ENCODE results near the gene TMEM272. TPM values are rescaled to one million over a fixed set of nuclear protein-coding genes. Genes with fewer than 3 reads are reported as not detected.

The TMEM272 gene, protein sequence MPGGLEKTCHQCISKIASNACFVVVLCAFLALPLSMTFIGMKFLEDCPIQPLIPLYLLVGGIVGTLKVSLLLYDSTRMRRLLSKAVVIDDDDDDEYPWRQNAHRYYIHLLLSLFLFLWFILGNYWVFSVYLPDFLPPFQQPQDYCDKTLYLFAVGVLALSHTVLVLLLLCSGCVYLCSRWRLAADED
- total RNA-seq: under 1 TPM; 0.36 to 0.60 TPM

DNA sequence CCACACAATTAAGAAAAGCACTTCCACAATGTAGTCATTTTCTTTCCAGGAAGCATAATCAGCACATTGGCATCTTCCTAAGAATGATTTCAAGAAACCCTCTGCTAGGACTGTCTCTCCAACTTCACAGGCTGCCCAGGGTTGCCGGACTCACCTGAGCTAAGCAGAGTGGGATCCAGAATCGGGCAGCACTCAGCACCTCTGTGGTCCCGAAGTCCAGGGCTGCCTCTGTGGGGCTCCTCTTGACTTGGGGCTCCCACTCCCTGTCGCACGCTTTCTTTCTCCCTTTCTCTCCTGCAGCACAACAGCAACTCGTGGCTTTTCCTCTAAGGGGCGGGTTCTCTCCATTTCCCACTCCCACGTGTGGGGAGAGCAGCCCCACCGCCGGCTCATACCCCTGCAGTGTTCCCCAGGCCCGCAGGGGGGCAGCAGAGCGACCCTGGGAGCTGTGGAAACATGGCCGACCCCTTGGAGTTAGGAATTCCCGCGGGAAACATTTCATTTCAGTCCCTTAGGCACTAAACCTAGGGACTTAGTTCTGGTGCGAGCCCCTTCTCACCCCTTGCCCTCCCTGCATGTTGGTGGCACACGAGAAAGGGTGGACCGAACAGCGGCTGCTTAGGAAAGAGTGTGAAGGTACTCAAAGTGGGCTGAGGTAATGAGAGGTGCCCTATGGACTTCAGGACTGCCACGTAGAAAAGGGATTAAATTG, at the start of gene TMEM272:
Gene TMEM272, minus strand, starts transcription at position 316 of the 712 bp plus-strand sequence. CDS start 6,647 bp downstream, outside the sequence.
- ATAC-seq (peak; percentile 56 to 61), DNase-seq (ENCODE audit: low spot score in 2 of 2) (peak in 1 of 2 donors; percentile 72)
- Mint-ChIP-seq H3K9me3 (no peaks in the 10 kb centered on the region), H3K27ac (peak within 1 kb of the TSS in 1 of 2 donors; percentile 3), H3K36me3 (peaks cover 0 to 7% of the 10 kb centered on the region in 2 donors)

DNA sequence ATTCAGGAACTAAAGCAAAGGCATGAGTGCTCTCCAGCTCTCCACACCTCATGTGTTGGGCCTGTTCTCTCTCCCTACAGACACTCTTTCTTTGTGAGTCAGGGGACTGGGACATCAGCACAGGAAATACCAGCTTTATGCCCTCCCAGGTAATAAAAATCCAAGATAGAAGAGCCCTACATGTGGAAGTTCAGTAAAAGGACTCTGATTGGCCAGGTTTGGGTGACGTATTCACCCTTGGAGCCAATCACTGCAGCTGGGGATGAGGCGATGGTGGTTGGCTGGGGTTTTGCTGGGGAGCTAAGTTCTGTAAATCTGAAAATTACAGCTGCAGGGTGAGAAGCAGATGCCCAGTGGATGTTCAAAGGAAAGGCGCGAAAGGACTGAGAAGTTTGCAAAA, 49.3 kb upstream of the TMEM272 start:
- Mint-ChIP-seq H3K36me3 (no peaks in the 10 kb centered on the region), H3K27ac (no peak overlapping the region), H3K9me3 (no peaks in the 10 kb centered on the region)
- ATAC-seq (no peak), DNase-seq (ENCODE audit: low spot score in 2 of 2) (no peak)

DNA sequence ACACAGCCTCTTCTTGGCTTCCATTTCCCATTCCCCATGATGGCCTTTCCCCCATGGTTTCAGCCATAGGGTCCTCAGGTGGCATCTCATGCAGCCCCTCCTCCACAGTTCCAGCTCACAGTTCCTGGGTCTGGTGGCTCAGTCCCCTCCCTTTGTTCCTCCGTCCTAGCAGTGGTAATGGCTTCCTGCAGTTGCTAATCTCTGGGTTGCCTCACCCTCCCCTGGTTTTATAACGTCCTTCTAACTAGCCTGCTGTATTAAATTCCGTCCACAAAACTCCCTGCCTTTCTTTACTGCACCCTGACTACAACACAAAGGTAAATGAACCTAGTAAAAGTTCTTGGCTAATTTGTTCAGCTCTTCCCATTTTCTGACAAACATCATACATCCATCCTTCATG, 47.7 kb upstream of the TMEM272 start:
- no peak overlapping the region for H3K27ac Mint-ChIP-seq
- DNase-seq (ENCODE audit: low spot score in 2 of 2) (no peak), ATAC-seq (no peak)
- H3K36me3 Mint-ChIP-seq: no peaks in the 10 kb centered on the region
- H3K9me3 Mint-ChIP-seq: no peaks in the 10 kb centered on the region

DNA sequence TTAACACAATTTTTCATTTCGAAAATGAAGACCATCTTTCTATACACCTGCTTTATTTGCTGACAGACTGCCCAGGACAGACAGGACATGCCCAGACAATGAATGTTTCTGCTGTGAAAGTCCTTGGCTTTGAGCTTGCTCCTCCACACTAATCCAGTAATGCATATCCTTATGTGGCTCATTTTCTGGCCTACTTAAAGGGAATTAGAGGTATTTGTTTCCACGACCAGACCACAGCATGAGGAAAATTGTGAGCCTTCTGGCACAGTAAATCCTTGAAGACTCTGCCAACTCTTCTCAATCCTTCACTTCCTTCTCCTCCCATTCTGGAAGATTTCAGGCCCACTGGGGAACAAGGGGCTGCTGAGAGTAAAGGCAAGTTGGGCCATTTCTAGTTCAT, 42.5 kb upstream of the TMEM272 start:
- DNase-seq (ENCODE audit: low spot score in 2 of 2) (no peak), ATAC-seq (no peak)
- peaks cover 0 to 5% of the 10 kb centered on the region in 2 donors for H3K36me3 Mint-ChIP-seq
- no peak overlapping the region for H3K27ac Mint-ChIP-seq
- no peaks in the 10 kb centered on the region for H3K9me3 Mint-ChIP-seq

DNA sequence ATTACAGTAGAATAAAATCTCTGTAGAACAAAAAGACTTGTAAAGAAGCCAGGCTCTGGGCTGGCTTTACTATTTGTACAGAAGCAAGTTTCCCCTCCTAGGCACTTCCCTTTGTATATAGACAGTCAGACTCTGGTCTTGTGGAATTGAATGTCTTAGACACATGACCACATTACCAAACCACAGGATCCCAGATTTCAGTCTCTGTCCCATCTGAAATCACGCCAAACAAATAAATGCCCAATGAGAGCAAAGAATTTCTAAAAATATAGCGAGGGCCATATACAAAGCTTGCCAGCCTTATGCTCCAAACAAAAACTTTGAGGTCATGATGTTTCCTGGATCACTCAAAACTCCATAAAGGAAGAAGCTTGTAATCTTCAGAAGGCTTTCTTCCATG, 40.7 kb upstream of the TMEM272 start:
- no peak for ATAC-seq

DNA sequence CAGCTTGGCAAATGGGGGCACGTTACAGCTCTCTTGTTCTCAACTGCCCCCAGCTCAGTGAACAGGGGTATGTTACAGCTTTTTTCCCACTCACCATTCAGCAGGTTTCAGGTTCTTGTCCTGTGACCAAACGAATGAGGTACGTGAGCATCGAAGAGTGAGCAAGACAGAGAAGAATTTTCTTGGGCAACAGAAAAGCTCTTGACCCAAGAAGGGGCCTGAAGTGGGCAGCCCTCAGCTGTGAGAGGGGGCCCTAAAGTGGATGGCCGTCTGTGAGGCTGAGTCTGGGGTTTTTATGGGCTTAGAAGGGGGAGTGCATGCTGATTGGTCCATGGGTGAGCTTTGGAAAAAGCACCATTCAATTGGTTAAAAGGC, 38.2 kb upstream of the TMEM272 start:
- DNase-seq (ENCODE audit: low spot score in 2 of 2) (no peak), ATAC-seq (no peak)
- peaks cover 5 to 10% of the 10 kb centered on the region in 2 donors for H3K36me3 Mint-ChIP-seq
- peaks cover 0 to 11% of the 10 kb centered on the region in 2 donors for H3K9me3 Mint-ChIP-seq
- H3K27ac Mint-ChIP-seq: no peak overlapping the region

More for the DNA sequence above, 40.7 kb upstream of the TMEM272 start:
- no peak for DNase-seq (ENCODE audit: low spot score in 2 of 2)
- Mint-ChIP-seq H3K36me3 (peaks cover 5 to 9% of the 10 kb centered on the region in 2 donors), H3K9me3 (peaks cover 0 to 11% of the 10 kb centered on the region in 2 donors), H3K27ac (no peak overlapping the region)

DNA sequence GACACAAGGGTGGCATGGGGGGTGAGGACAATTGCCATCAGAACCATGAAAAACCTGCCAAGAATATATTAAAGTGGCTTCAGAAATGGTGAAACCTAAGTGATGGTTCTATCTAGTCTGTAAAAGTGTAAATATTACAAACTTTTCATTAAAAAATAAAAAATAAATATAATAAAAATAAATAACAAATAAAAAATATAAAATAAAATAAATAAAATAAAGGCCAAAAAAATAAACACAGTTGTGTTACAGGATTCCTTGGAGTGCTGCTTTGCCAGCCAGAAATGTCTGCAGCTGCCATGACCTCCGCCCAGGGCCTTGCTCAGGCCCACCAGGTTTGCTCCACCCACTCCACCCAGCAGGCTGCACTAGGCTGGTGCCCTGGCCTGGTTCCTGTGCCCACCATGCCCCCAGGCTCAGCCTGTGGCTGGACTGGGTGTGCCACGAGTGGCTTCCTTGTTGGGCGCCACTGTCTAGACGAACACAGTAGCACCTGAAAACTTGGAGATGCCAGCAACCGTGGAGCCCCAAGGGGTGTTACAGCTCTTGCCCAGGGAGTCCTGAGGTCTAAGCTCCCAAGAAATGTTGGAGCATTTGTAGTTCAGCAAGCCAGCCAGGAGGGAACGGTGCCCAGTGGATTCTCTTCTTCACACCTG, 37.7 kb upstream of the TMEM272 start:
- DNase-seq (ENCODE audit: low spot score in 2 of 2) (no peak), ATAC-seq (no peak)
- Mint-ChIP-seq H3K36me3 (peaks cover 5 to 10% of the 10 kb centered on the region in 2 donors), H3K9me3 (peaks cover 0 to 11% of the 10 kb centered on the region in 2 donors), H3K27ac (no peak overlapping the region)

DNA sequence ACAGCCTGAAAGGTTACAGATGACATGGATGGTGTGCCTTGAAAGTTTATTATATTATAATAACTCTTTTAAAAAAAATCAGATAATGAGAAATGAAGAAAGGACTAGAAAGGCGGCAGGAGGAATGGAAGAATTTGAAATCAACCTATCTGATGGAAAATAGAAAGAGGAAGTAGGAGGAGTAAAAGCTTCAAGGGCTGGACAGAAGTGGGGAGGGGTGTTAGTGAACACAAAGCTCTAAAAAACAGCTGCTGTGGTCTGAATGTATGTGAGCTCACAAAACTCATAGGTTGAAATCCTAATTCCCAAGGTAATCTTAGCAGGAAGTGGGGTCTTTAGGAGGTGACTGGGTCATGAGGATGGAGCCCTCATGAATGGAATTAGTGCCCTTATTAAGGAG, 36.3 kb upstream of the TMEM272 start:
- Mint-ChIP-seq H3K9me3 (peaks cover 0 to 11% of the 10 kb centered on the region in 2 donors), H3K36me3 (peaks cover 5 to 10% of the 10 kb centered on the region in 2 donors), H3K27ac (no peak overlapping the region)
- DNase-seq (ENCODE audit: low spot score in 2 of 2) (no peak), ATAC-seq (no peak)

DNA sequence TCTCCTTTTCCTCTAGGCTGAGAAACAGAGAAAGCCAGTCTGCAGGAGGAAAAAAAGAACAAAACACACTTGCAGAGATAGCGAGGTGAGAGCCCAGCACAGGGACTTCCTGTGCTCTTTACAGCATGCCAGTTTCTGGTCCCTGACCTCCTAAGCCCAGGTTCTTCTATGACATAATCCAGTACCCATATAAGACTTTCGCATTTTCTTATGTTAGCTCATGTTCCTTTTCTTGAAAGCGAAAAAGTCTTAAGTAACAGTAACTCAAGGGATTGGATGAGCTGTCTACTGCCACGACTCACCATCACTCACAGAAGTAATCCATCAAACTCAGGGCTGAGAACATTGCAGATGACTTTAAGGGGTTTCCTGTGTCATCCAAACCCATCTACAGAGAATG, 34.2 kb upstream of the TMEM272 start:
- Mint-ChIP-seq H3K9me3 (peaks cover 0 to 11% of the 10 kb centered on the region in 2 donors), H3K27ac (peak overlapping the region in 1 of 2 donors; percentile 18), H3K36me3 (peaks cover 5 to 10% of the 10 kb centered on the region in 2 donors)
- peak in 1 of 2 donors; percentile 94 for ATAC-seq
- DNase-seq (ENCODE audit: low spot score in 2 of 2): no peak

DNA sequence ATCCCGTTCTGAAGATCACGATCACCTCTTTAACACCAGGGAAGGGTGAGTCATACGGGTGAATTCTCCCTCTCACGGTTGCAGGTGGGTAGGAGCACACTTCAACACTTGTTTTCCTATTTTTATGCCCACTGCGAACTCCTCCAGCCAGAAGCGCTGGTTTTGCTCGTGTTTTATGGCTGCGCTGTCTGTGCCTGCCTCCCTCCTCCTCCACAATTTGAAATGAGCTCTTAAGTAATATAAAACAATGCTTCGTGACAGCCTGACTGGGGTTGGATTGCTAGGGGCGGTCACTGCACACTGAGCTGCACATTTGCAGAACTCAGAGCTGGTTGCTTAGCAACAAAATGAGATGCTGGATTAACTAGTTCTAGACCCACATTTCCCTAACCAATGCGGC, 29.7 kb upstream of the TMEM272 start:
- Mint-ChIP-seq H3K36me3 (no peaks in the 10 kb centered on the region), H3K27ac (no peak overlapping the region)
- no peak for ATAC-seq

DNA sequence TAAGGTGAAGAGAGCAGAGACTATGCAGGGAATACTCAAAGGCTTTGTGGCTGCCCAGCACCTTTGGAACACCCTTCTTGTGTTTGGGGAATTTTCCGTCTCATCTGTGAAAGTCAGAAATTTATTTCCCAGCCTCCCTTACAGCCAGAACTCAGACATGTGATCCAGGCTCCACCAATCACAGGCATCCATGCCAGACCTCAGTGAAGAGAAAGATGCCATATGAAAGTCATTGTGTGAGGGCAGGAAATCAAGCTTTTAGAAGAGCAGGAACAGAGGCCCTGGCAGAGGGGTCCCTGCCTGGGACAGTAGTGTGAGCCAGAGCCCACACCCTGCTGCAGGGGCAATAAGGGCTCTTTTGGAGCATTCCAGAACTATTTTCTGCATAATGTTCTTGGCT, 28.9 kb upstream of the TMEM272 start:
- Mint-ChIP-seq H3K27ac (no peak overlapping the region), H3K36me3 (no peaks in the 10 kb centered on the region), H3K9me3 (no peaks in the 10 kb centered on the region)
- DNase-seq (ENCODE audit: low spot score in 2 of 2): no peak
- ATAC-seq: no peak

More for the DNA sequence above, 29.7 kb upstream of the TMEM272 start:
- DNase-seq (ENCODE audit: low spot score in 2 of 2): no peak
- H3K9me3 Mint-ChIP-seq: no peaks in the 10 kb centered on the region

DNA sequence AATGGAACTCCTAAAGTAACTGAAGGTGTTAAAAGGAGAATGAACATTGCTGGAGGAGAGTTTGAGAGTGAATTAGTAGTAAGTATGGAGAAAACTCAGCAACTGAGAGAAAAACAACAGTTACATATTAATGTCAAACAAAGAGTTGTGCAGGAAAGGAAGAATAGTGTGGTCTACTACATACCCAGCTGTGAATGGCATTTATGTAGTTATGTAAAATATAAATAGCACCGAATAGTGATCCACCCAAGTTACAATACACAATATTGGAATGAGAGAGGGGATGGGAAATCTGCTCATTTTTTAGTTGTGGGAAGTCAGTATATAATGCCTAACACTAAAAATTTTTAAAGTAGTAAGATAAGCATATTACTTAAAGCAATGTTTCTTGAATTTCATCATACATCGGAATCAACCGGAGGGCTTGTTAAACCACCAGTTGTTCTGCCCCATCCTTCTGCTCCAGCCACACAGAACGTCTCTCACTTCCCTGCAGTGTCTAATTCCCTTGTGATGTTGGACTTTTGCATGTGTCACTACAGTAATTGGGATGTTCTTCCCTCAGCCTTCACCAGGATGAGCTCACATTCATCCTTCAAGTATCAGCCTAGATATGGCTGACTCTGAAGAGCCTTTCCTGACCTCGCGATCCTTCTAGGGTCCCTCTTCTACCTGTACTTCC, 28.3 kb upstream of the TMEM272 start:
- no peaks in the 10 kb centered on the region for H3K9me3 Mint-ChIP-seq
- no peak for DNase-seq (ENCODE audit: low spot score in 2 of 2)
- ATAC-seq: no peak
- H3K36me3 Mint-ChIP-seq: no peaks in the 10 kb centered on the region
- no peak overlapping the region for H3K27ac Mint-ChIP-seq

DNA sequence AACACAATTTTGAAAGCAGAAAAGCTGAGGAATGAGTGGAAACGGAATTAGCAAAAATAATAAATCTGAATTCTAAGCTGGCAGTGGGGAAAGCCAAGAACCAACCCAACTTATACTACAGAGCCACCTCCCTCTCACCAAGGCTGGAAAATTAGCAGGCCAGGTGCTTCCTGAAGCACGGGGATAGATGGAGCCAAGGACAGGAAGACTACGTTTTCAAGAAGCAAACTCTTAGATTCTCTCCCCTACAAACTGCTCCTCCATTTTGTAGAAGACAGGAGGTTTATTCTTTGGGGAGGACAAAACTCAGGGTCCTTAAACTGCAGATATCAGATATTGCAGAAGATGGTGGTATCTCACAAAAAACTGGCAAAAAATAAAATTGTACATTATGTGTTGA, 25.6 kb upstream of the TMEM272 start:
- Mint-ChIP-seq H3K27ac (no peak overlapping the region), H3K36me3 (no peaks in the 10 kb centered on the region), H3K9me3 (no peaks in the 10 kb centered on the region)
- no peak for ATAC-seq
- DNase-seq (ENCODE audit: low spot score in 2 of 2): no peak

DNA sequence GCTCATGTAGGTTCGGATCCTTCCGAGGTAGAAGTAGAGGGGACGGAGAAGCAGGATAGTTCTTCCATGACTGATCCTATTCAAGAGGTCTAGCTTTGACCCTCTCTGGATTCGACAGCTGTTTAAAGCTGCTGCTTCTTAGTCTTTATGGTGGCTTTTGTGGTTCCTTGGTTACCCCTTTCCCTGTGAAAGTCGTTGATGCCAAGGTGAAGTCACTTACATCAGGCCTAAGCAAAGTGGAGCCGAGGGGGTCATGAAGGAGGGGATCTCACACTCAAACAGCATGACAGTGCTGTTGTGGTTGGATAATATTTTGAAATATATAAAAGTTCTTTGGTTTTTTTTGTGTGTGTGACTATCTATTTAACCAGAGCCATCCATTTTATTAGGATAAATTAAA, 24.9 kb upstream of the TMEM272 start:
- Mint-ChIP-seq H3K9me3 (no peaks in the 10 kb centered on the region), H3K27ac (no peak overlapping the region), H3K36me3 (no peaks in the 10 kb centered on the region)
- DNase-seq (ENCODE audit: low spot score in 2 of 2) (no peak), ATAC-seq (no peak)

DNA sequence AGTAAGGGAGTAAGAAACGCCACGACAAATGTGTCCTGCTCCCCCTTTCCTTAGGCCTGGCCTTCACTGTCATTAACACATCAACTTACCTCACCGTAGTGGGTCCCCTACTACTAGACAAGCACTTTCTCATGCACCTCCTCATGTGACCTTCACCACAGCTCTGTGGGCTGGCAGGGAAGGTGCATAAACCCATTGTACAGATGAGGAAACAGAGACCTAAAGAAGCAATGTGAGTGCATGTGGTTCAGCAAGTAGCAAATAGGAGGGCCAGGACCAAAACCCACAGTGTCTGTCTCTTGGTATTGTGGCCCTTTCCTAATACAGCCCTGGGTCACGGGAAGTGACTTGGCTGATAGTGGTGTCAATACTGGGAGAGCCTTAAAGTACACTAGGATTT, 22.1 kb upstream of the TMEM272 start:
- Mint-ChIP-seq H3K27ac (no peak overlapping the region), H3K9me3 (no peaks in the 10 kb centered on the region), H3K36me3 (no peaks in the 10 kb centered on the region)
- ATAC-seq: no peak
- DNase-seq (ENCODE audit: low spot score in 2 of 2): no peak

DNA sequence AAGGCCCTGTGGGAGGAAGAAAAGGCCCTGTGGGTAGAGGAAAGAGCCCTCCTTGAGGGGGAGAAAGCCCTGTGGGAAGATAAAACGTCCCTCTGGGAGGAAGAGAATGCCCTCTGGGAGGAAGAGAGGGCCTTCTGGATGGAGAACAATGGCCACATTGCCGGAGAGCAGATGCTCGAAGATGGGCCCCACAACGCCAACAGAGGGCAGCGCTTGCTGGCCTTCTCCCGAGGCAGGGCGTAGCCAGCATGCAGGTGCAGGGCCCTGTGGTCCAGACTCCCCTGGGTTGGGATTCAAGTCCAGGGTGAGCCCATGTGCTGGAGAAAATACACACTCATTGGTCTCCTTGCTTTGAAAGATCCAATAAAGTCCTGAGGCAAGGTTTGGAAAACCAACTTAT, 20.9 kb upstream of the TMEM272 start:
- no peak for DNase-seq (ENCODE audit: low spot score in 2 of 2)
- no peak for ATAC-seq
- Mint-ChIP-seq H3K36me3 (no peaks in the 10 kb centered on the region), H3K27ac (peak overlapping the region in 1 of 2 donors; percentile 9), H3K9me3 (no peaks in the 10 kb centered on the region)

DNA sequence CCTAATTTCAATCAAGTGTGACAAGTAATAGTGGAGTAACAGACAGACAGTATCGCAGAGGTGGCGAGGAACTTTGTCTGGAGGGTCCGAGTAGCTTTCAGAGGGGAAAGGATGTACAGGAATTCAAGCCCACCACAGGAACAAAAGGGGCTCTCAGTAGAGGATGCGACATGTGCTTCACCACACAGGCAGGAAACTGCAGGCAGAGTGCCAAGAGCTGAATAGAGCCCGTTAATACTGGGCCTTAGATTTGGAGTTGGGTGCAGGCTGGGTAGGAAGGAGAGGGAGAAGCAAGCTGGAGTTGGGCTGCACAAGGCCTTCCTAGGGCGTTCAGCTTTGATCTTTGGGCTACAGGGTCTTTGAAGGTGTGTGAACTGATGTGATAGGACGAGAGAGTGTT, 18.0 kb upstream of the TMEM272 start:
- no peaks in the 10 kb centered on the region for H3K36me3 Mint-ChIP-seq
- H3K27ac Mint-ChIP-seq: peak overlapping the region in 1 of 2 donors; percentile 14
- ATAC-seq (no peak), DNase-seq (ENCODE audit: low spot score in 2 of 2) (no peak)
- H3K9me3 Mint-ChIP-seq: no peaks in the 10 kb centered on the region
